Measurements from ENCODE around the gene NID2.
A peak's percentile ranks its signal among the peaks of the same experiment; 100 is the strongest.

Gene NID2

DNA sequence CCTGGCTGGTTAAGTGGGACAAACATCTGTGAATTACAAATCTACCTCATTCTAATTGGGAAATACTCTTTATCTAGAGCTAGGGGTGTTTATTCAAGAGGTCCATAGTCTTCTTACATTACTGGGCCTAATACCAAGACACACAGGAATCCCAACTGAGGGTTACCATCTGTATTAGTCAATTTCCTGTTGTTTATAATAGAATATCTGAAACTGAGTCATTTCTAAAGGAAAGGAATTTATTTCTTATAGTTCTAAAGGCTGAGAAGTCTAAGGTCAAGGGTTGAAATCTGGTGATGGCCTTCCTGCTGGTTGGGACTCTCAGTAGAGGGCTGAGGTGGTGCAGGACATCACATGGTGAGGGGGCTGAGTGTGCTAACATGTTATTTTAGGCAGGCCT lies 43.5 kb downstream of the NID2 start:
- no peak for DNase-seq (ENCODE audit: low spot score)

DNA sequence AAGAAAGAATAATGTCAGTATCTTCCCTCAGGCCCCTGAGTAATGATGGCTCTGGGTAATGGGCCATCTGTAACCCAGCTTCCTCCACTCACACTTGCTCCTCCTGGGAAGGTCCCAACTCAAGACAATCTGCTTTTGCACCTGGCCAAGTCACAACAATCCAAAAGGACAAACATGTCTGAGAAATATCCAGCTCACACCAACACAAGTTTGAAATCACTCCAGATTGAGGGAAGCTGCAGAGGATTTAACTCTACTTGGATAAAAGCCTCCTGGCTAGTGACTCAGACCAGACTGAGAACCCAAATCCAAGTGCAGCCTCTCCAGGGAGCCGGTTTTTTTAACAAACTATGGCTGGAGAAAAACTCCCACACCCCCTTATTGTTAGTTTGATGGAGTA lies 45.3 kb downstream of the NID2 start:
- DNase-seq (ENCODE audit: low spot score) = no peak

DNA sequence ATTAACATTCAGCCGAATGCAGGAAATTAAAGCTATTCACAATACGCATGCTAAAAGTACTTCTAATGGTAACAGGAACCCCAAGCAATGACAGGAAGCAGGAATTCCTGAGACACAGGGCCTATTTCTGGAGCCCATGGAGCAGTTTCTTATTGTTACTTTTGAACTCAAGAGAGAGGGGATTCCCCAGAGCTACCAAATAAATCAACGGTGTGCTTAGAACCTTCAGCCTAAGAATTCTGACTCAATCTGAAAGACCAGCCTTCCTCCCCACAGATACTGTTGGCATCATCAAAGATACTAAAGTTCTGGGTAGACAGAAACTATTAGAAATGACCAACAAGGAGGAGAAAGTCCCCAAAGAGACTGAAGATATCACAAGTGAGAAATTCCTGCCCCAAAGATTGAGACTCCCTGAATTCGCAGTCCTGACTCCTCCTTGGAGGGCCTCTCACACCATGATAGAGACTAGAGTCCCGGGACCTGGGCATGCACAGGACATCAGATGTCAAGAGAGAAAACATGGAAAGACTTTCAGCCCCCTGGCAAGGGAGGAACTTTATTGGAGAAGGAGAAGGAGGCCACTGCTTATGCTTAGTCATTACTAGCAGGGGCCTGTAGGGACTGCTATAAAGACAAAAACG lies 46.8 kb downstream of the NID2 start:
- DNase-seq (ENCODE audit: low spot score) = no peak

DNA sequence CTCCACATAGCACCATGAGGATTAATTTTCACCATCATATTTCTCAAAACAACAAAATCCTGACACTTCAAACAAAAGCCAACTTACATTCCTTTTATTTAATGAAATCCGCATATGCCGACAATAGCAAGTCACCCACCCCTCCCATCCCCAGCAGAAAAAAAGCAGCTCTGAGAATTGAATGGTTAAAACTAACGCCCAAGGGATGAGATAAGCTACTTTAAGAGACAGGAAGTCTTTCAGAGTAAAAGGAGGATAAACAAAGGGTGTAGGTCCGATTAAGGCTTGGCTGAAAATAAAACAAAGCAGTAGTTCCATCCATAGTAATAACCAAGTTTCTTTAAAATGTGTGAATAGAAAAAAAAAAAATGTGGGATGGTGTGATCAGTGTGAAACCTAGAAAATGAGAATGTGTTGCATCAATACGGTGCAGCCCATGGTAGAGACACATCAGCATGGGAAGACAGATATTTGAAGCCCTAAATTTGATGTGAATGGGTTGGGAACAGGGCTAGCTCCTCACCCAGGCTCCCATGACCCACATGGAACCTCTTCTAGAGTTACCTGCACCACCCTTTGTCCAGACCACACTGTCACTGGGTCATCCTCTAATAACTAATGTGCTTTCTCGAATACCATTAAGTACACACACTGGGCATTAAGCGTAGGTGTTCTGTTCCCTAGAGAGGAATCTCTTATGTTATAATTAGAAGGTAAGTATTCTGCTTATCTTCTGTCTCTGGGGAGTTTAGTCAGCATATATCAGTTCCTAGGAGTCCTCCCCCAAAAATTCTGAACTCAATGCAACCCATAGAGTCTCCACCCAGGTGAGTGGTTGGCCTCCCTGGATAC lies 47.8 kb downstream of the NID2 start:
- no peak for DNase-seq (ENCODE audit: low spot score)

DNA sequence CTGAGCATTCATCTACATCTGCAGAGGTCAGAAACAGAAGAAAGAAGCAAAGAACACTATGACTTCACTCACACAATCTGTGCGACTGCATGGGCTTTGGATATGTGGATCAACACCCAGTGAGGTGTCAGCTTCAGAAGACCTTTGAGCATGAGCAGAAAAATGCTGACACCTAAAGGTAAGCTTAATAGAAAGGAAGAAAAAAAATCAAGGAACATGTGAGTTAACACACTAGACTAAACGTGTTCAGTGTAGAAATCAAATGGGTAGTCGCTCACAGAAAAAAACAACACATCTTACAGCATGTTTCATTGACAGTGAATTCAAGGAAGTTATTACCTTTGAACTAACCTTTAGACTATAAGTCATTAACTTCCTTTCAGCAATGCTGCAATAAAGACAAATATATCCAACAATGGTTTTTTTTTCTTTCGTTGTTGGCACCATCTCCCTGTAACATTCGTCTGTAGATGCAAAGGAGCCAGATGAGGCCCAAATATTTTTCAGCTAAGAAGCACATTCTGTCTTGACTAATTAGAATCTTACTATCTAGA lies 48.6 kb downstream of the NID2 start:
- DNase-seq (ENCODE audit: low spot score) = no peak

DNA sequence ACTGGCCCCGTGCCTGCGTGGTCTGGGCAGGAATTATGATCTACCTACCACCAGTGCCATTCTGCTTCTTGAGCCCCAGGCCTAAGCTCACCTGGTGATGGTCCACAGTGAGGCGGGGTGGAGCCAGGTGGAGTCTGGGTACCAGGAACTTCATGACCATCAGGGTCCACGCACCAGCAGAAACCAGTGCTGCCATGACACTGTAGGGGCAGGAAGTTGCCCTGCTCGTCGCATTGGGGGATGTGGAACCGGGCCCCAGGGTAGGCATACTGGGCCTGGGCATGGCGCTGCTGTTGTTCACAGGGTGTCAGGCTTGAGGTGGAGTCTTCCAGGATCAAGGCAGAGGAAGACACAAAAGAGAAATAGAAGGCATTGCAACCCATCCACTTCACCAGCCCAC lies 49.9 kb downstream of the NID2 start:
- DNase-seq (ENCODE audit: low spot score) = no peak

DNA sequence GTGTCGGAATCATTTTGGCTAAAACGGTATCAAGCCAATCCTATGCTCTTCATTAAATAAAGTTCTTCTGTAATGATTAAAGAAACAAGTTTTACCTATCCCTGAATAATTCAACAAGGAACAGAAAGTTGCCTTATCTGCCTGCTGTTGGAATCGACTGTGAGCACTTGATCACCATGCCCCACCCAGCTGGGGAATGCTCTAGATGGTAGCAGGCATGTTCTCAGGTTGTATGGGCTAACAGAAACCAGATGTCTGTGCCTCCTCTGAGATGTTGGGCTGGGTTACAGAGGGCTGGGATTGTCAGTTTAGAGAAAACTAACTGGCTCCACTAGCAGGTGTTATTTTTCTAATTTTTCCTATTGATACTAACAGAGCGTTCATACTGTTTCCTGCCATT lies 50.6 kb downstream of the NID2 start:
- DNase-seq (ENCODE audit: low spot score) = no peak

DNA sequence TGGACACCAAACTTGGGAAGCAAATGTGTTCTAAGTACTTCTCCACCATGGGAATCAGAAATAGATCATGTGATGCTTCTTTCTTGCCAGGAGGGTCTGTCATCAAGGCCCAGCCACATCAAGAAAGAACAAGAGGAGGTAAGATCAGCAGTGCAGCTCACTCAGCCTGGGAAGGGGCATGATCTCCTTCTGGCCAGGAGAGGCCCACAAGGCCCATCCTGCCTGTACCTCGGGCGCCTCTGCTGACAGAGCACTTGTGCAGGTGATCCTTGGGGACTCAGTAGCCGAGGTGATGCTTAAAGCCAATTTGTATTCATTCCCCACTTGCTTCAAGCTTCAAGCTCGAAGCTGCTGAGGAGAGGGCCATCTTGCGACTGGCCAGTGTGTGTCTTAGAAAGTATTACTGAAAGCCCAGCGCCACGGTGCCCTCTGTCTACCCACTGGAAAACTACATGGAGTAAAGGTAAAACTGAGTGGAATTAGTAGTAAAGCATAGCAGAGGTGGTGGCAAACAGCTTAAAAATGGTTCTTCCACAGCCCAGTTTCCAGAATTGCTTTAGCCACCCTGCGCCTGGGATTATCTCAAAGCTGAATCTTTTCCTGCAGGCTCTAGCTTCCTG lies 53.3 kb downstream of the NID2 start:
- DNase-seq (ENCODE audit: low spot score) = peak; percentile 68

DNA sequence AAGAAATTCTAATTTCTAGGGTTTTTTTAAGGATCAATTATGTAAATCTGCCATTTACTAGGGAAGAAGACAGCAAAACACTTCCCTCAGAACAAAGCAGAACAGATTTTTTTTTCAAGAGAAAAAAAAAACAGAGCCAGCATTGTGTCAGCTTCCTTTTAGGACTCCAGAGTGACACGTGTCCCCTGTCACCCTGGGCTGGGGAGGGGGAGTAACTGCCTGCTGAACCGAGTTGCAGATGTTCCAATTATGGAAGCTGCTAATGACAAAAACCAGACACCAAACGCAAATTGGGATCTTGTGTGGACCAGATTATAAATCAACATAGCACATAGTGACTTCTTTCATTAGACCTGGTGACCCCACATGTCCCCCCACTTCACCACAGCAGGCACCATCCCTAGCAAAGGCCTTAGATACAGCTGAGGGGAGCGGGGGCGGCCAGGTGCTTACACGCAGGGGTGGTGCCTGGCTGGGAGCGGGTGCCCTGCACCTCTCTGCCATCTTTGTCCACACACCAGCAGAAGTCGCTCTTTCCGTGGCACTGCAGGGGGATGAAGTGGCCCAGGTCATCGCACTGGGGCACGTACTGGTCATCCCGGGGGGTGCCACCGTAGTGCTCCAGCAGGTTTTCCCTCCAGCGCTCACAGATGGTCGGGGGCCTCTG lies 54.1 kb downstream of the NID2 start:
- peak; percentile 71 for DNase-seq (ENCODE audit: low spot score)

DNA sequence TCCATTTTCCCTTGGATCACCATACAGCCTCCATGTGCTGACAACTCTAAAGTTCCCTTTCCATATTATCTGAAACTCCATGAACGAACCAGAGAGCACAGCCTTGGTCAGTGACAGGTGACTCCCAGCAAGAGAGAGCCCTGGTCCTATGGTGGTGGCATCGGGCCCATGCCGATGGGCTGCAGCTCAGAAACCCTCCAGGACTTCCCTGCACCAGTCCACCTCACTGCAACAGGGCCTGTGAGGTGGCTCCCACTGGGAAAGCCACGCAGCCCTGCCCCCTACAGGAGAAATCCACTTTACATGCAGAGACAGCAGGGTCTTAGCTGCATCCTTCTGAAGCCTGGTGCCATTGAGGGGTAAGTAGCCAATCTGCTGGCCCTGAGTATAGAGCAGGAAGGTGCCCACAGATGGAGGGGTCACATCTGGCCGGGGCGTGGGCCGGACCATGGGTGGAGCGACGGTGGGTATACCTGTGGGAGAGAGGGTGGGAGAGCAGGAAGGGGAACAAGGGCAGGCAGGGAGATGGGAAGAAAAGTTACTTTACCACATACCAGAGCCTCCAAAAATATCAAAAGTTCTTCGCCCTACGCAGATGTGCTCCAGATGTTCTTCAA lies 54.8 kb downstream of the NID2 start:
- peak; percentile 36 for DNase-seq (ENCODE audit: low spot score)

DNA sequence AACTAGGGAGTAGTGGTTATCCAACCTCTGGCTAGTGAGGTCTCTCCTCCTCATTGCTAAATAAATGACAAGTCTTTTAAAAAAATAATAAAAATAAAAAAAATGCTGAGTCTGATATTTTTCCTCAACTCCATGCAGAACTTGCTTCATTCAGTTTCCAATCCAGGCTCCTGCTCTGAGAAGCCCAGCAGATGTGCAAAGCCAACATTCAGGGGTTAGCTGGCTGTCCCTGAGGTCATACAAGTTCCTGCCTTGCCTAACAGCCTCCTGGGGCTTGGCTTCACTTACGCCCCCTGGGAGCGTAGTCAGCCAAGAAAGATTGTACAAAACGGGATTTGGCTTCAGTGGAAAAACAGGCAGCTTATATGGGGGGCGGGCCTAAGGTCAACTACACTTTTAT lies 56.2 kb downstream of the NID2 start:
- no peak for DNase-seq (ENCODE audit: low spot score)

DNA sequence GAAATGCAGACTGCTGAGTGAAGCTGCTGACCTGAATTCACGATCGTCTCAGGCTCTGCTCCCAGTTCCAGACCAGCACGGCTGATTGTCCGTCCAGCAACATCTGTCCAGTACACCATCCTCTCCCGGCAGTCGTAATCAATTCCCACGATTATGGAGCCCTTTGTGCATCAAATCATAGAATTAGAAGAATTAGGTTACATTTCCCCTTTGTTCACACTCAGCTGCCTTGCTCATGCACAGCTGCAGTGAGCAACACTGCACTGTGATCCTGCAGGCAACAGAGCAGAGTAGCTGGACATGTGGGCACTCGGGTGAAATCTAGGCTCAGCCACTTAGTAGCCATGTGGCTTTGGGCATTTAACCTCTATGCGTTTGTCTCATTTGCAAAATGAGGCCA lies 57.3 kb downstream of the NID2 start:
- no peak for DNase-seq (ENCODE audit: low spot score)

DNA sequence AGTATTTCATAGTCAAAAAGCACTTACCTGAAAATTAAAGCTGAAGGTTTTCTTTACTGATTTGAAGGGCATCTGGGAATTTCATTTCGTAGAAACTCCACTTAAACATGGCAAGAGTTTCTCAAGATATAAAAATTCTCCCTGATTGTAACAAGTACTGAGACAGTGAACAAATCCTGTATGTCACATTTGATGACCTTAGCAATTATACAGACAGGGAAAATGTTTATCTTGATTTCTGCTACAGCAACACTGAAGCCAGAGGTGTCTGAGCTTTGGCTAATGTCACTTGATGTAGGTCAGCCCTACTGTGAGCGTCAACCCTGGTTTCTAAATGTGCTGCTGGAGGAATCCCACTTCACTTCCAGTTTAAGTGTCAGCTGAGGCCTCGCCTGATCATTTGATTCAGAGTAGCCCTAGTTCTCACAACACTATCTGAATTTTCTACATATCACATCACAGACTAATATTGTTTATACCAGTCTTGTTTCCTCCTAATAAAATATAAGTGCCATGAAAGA lies 58.6 kb downstream of the NID2 start:
- DNase-seq (ENCODE audit: low spot score) = no peak

DNA sequence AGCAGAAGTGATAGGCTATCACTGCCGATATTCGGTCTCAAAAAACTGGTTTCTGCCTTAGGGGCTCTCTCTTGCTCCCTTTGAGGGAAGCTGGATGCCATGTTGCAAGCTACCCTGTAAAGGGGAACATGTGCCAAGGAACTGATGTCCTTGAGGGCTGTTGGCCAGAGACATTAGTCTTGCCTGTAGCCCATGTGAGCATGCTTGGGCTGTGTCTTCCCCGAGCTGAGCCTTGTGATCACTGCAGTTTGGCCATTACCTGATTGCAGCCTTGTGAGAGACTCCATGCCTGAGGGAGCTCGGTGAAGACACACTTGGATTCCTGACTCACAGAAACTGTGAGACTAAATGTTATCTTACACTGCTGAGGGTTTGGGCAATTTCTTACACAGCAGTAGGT lies 60.7 kb downstream of the NID2 start:
- DNase-seq (ENCODE audit: low spot score) = no peak

DNA sequence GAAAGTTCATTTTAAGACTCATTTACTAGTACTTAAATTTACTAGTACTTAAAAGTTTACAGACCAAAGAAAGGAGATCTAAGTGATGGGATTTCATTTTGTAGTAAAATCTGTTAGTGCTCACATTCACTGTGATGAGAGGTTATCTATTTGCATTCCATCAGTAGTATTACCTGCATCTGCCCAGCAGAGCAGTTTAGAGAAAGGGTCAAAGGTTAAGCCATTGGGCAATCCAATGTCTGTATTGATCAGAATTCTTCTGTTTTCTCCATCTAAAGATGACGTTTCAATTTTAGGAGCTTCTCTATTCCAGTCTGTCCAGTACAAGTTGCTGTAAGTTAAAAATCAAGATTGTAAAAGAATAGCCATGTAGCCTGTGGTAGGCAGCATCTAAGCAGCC lies 61.2 kb downstream of the NID2 start:
- DNase-seq (ENCODE audit: low spot score) = no peak

DNA sequence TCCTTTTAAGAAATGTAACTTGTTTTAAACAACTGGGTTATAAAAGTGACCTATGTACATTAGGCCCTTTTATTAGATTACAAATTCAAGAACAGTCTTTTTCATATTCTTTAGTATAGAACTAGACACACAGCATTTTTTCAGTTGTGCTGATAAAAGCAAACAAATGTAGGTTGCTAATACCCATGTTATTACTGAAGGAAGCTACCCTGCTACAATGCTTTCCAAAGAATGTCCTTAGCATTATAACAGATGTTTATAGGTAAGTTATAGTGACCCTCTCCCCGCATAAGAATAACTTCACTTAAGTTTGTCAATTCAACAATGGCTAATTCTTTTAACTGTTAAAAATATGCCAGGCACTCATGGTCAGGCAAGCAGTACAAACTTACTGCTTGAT lies 61.6 kb downstream of the NID2 start:
- no peak for DNase-seq (ENCODE audit: low spot score)

DNA sequence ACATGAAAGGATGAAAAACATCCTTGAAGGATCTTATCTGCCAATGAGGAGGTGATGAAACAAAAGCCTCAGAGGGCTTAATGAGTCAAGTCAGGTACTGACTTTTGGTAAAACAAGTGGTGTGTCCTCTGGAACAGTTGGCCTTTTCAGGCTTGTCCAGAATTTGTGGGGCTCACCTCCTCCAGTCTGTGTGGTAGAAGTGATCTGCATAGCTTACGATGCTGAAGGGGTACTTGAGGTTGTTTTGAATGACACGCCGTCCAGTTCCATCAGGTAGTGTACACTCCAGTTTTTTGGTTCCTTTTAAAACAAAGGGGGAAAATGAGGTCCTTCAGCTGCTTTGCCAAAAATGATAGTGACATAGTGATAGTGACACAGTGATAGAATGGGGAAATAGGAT lies 62.5 kb downstream of the NID2 start:
- DNase-seq (ENCODE audit: low spot score) = no peak

DNA sequence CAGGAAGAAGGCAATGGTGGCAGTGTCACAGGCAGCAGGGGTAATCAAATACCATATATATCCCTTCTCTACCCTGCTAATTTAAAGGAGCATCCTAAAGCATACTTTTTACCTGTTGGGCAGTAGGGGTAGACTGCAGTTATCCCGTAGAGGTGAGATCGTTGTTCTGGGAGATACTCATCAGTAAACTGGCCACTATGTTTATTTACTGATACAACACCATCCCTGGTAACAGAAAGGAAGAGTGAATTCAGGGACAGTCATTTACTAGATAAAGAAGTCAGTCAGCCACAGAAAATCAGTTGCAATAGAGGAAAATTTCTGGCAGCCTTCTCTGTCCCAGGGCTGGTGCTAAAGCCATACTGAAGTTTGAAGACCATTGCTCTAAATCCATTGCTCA lies 63.2 kb downstream of the NID2 start:
- DNase-seq (ENCODE audit: low spot score) = no peak

DNA sequence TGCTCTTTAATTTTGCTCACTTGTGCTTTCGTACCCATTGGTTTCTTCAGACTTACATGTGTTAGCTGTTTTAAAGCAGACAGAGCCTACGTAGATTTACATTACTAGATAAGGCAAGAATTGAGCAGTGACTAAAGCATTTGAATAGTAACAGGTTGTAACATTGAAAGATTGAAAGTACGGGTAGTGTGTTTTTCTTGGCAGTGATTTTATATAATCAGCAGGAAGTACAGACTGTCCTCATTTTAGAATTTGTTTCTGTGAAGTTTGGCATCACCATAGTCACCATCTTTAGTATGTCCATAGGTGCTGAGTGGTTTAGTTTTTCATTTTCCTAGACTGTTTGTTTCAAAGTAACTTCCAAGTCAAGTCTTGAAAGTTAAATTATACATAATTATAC lies 65.5 kb downstream of the NID2 start:
- no peak for DNase-seq (ENCODE audit: low spot score)

DNA sequence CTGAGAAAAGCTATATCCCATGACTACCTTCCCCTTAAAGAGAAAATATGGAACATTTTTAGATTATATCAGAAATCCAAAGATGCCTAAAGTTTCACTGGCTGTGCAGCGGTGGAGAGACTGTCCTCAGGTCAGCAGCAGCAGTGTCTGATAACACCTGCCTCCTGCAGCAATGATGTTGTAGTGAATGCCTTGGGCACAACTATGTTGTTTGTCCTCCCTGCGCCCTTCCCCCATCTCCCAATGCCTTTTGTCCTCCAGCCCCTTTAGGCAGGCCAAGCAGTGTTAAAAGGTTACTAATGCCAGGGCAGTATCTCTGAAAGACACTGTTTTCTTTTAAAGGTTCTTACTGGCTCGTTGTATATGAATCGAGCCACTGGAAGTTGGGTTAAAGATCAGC lies 66.3 kb downstream of the NID2 start:
- no peak for DNase-seq (ENCODE audit: low spot score)

DNA sequence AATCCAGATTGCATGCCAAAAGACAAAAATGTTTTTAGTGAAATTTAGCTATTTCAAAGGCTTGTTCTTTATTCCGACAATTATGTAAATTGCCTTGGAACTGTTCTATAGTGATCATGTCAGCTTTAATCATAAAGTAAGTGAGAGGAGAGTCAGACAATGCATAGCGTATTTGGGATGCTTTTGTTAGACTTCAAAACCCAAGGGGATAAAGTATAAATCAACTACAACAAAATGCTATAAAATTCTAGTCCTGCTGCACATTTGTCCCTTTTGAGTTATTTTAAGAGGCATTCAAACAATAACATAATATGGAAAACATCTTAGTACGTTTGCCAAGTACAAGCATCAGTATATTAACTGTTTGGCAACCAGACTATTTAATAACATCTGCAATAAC lies 68.2 kb downstream of the NID2 start:
- DNase-seq (ENCODE audit: low spot score) = no peak

Measured in SK-N-DZ (cell line).